NCI-H69 (cell line): Measurements from ENCODE around the gene ALDH3A2.
"Not testable (repeated sequence)": the region's sequence is repeated elsewhere in the genome, so short reads cannot be mapped to it uniquely, and the experiment has no call there.

Source experiments
- DNase-seq: peaks from one replicate; lab custom pipeline; 2025; lab: John Stamatoyannopoulos, UW

Gene ALDH3A2

GRCh38 chr17:19650826-19651225 lies 2.3 kb downstream of the ALDH3A2 start:
- DNase-seq, result no peak

- DNase-seq, result no peak
Observed at GRCh38 chr17:19651451-19652238, 3.1 kb downstream of the ALDH3A2 start.

GRCh38 chr17:19652595-19652994 lies 4.0 kb downstream of the ALDH3A2 start:
- DNase-seq, result no peak

GRCh38 chr17:19654342-19654886 lies 5.9 kb downstream of the ALDH3A2 start:
- DNase-seq, result no peak

- no peak for DNase-seq
Observed at GRCh38 chr17:19654896-19655295, 6.3 kb downstream of the ALDH3A2 start.

- DNase-seq, result no peak
Observed at GRCh38 chr17:19656336-19656735, 7.8 kb downstream of the ALDH3A2 start.

- no peak for DNase-seq
Observed at GRCh38 chr17:19656851-19657581, 8.5 kb downstream of the ALDH3A2 start.

GRCh38 chr17:19659366-19660177 lies 11.0 kb downstream of the ALDH3A2 start:
- DNase-seq, result no peak

- DNase-seq, result peak; percentile 38
Observed at GRCh38 chr17:19660219-19660870, 11.8 kb downstream of the ALDH3A2 start.

GRCh38 chr17:19661121-19661520 lies 12.6 kb downstream of the ALDH3A2 start:
- DNase-seq, result no peak

- no peak for DNase-seq
Observed at GRCh38 chr17:19663097-19663496, 14.5 kb downstream of the ALDH3A2 start.

GRCh38 chr17:19664136-19664820 lies 15.7 kb downstream of the ALDH3A2 start:
- no peak for DNase-seq

GRCh38 chr17:19664821-19665181 lies 16.2 kb downstream of the ALDH3A2 start:
- no peak for DNase-seq

GRCh38 chr17:19669680-19670079 lies 21.1 kb downstream of the ALDH3A2 start:
- not testable (repeated sequence) for DNase-seq

- DNase-seq, result no peak
Observed at GRCh38 chr17:19670908-19671307, 22.4 kb downstream of the ALDH3A2 start.

GRCh38 chr17:19671433-19671832 lies 22.9 kb downstream of the ALDH3A2 start:
- DNase-seq, result no peak

GRCh38 chr17:19672009-19672750 lies 23.6 kb downstream of the ALDH3A2 start:
- DNase-seq, result no peak

GRCh38 chr17:19673623-19674022 lies 25.1 kb downstream of the ALDH3A2 start:
- no peak for DNase-seq

GRCh38 chr17:19676896-19677295 lies 28.3 kb downstream of the ALDH3A2 start:
- DNase-seq, result no peak

- no peak for DNase-seq
Observed at GRCh38 chr17:19677736-19678379, 29.3 kb downstream of the ALDH3A2 start.
